SU-DHL-6 (cell line): ENCODE data around the gene CHRNA4.
"Not testable (repeated sequence)": the region's sequence is repeated elsewhere in the genome, so short reads cannot be mapped to it uniquely, and the experiment has no call there.

Experiments used
- H2AFZ ChIP-seq: fragments of 200-600 bp; sonication (generic); 2 replicates; pipeline ENCODE4 v1.6.1; 2014; ENCODE audit warnings: low read depth, mild to moderate bottlenecking, moderate library complexity, mixed read lengths, antibody characterized with exemption, low read length; ENCODE audit not compliant: severe bottlenecking
- H3F3A ChIP-seq: fragments of 200-600 bp; shearing (Covaris generic); 2 replicates; pipeline ENCODE4 v1.6.0; 2016; ENCODE audit warnings: antibody characterized with exemption, mild to moderate bottlenecking; ENCODE audit not compliant: insufficient read depth
- H3K27ac ChIP-seq: fragments of 200-600 bp; sonication (generic); 2 replicates; pipeline ENCODE4 v1.5.1; 2016; ENCODE audit warnings: low read depth, mild to moderate bottlenecking, low read length, moderate library complexity, mixed read lengths
- H3K27me3 ChIP-seq: fragments of 200-600 bp; sonication (generic), shearing (Covaris generic); 2 replicates; pipeline ENCODE4 v1.6.0; 2014; ENCODE audit warnings: mild to moderate bottlenecking, low read length
- H3K36me3 ChIP-seq: fragments of 200-600 bp; sonication (generic); 2 replicates; pipeline ENCODE4 v1.6.1; 2014; ENCODE audit warnings: mild to moderate bottlenecking, low read length, mixed read lengths
- H3K4me2 ChIP-seq: fragments of 300-600, 200-600 bp; shearing (Covaris generic), sonication (generic); 2 replicates; pipeline ENCODE4 v1.6.0; 2014; ENCODE audit warnings: low read length, low read depth, mild to moderate bottlenecking; ENCODE audit not compliant: poor library complexity, severe bottlenecking
- H3K4me3 ChIP-seq: fragments of 200-600 bp; sonication (generic); 2 replicates; pipeline ENCODE4 v1.5.1; 2014; ENCODE audit warnings: antibody characterized with exemption, low read length, mild to moderate bottlenecking, mixed read lengths; ENCODE audit not compliant: insufficient read depth, poor library complexity, severe bottlenecking
- H3K79me2 ChIP-seq: fragments of 200-600 bp; sonication (generic); 2 replicates; pipeline ENCODE4 v1.6.1; 2014; ENCODE audit warnings: mild to moderate bottlenecking, low read length, moderate library complexity; ENCODE audit not compliant: insufficient read depth
- H3K9ac ChIP-seq: fragments of 200-600 bp; sonication (generic); 2 replicates; pipeline ENCODE4 v1.7.0; 2014; ENCODE audit warnings: mild to moderate bottlenecking, low read length
- H3K9me2 ChIP-seq: fragments of 200-600 bp; sonication (generic); replicated peaks from 2 replicates; pipeline ENCODE4 v1.6.1; 2014; ENCODE audit warnings: low read length; ENCODE audit not compliant: insufficient read depth
- H3K9me3 ChIP-seq: fragments of 200-600 bp; sonication (generic); 2 replicates; pipeline ENCODE4 v1.6.1; 2014; ENCODE audit warnings: low read length, mixed read lengths; ENCODE audit not compliant: insufficient read depth
- H4K20me1 ChIP-seq: fragments of 200-600 bp; sonication (generic); 2 replicates; pipeline ENCODE4 v1.6.1; 2014; ENCODE audit warnings: low read depth, mild to moderate bottlenecking, antibody characterized with exemption, low read length, moderate library complexity, mixed read lengths
- CTCF ChIP-seq: fragments of 200-600 bp; sonication (generic); IDR thresholded peaks from one replicate; pipeline ENCODE4 v1.5.1; 2017; ENCODE audit warnings: antibody characterized with exemption, mild to moderate bottlenecking, low read length, moderate library complexity; ENCODE audit not compliant: insufficient read depth, poor library complexity, severe bottlenecking
- EZH2phosphoT487 ChIP-seq: fragments of 200-600 bp; sonication (generic), shearing (Covaris generic); conservative IDR thresholded peaks from 2 replicates; pipeline ENCODE4 v1.6.1; 2018; ENCODE audit warnings: mild to moderate bottlenecking, antibody characterized with exemption, low read length, moderate library complexity, mixed read lengths

CHRNA4 gene

GRCh38 chr20:63308218-63308911 is 52.8 kb downstream of the CHRNA4 start:
- TF ChIP-seq EZH2phosphoT487: no peak
- TF ChIP-seq CTCF: no peak
- Histone ChIP-seq H2AFZ (no peak overlapping the region), H3K27ac (no peak overlapping the region), H3K9me2 (no peaks in the 10 kb centered on the region), H3K4me3 (no peak overlapping the region), H3K79me2 (no peaks in the 10 kb centered on the region), H3K36me3 (no peaks in the 10 kb centered on the region), H3K9ac (no peak overlapping the region), H3K9me3 (no peaks in the 10 kb centered on the region), H3F3A (no peaks in the 10 kb centered on the region), H3K27me3 (no peaks in the 10 kb centered on the region), H3K4me2 (no peak overlapping the region), H4K20me1 (no peaks in the 10 kb centered on the region)

GRCh38 chr20:63307538-63308217 is 53.5 kb downstream of the CHRNA4 start:
- H3K27me3 ChIP-seq: no peaks in the 10 kb centered on the region
- H3K27ac ChIP-seq: no peak overlapping the region
- H3K9ac ChIP-seq: no peak overlapping the region
- no peaks in the 10 kb centered on the region for H4K20me1 ChIP-seq
- H3K36me3 ChIP-seq: no peaks in the 10 kb centered on the region
- no peaks in the 10 kb centered on the region for H3K79me2 ChIP-seq
- H3K9me2 ChIP-seq: no peaks in the 10 kb centered on the region
- no peak overlapping the region for H2AFZ ChIP-seq
- H3K4me3 ChIP-seq: no peak overlapping the region
- TF ChIP-seq CTCF (no peak), EZH2phosphoT487 (no peak)
- H3K4me2 ChIP-seq: no peak overlapping the region
- H3F3A ChIP-seq: no peaks in the 10 kb centered on the region
- H3K9me3 ChIP-seq: no peaks in the 10 kb centered on the region

- Histone ChIP-seq H4K20me1 (no peaks in the 10 kb centered on the region), H3K4me2 (no peak overlapping the region), H2AFZ (no peak overlapping the region), H3K9me3 (no peaks in the 10 kb centered on the region), H3K36me3 (no peaks in the 10 kb centered on the region), H3K9me2 (no peaks in the 10 kb centered on the region), H3K9ac (no peak overlapping the region), H3K27me3 (no peaks in the 10 kb centered on the region), H3K4me3 (no peak overlapping the region), H3K27ac (no peak overlapping the region), H3K79me2 (no peaks in the 10 kb centered on the region), H3F3A (no peaks in the 10 kb centered on the region)
- TF ChIP-seq EZH2phosphoT487 (no peak), CTCF (no peak)
Measured at GRCh38 chr20:63306673-63307537, 54.2 kb downstream of the CHRNA4 start.

- H3K79me2 ChIP-seq, H3K36me3 ChIP-seq, H3K27me3 ChIP-seq, H3K4me2 ChIP-seq, H3K9me3 ChIP-seq, H2AFZ ChIP-seq, H3K9ac ChIP-seq, H3F3A ChIP-seq, H3K27ac ChIP-seq, H4K20me1 ChIP-seq, H3K9me2 ChIP-seq, H3K4me3 ChIP-seq: not testable (repeated sequence)
Measured at GRCh38 chr20:63305933-63306672, 55.0 kb downstream of the CHRNA4 start.
